HG03095 (cell line): ENCODE results near the gene NDUFC1.
"Not testable (repeated sequence)": the region's sequence is repeated elsewhere in the genome, so short reads cannot be mapped to it uniquely, and the experiment has no call there.

ENCODE experiments used
- ATAC-seq: cut with Tn5 transposase; IDR thresholded peaks from one replicate; pipeline ENCODE4 v1.9.1; 2021; ENCODE audit warnings: moderate library complexity; ENCODE audit not compliant: unreplicated experiment

The NDUFC1 gene

GRCh38 chr4:139301821-139302611 is at the start of gene NDUFC1:
Gene NDUFC1, minus strand, starts transcription at chr4:139302477. Its CDS starts 6,679 bp downstream, at chr4:139295798.
- peak; percentile 45 for ATAC-seq

- ATAC-seq: no peak
Observed at GRCh38 chr4:139337612-139338011, 35.3 kb upstream of the NDUFC1 start.

- no peak for ATAC-seq
Observed at GRCh38 chr4:139333046-139333445, 30.8 kb upstream of the NDUFC1 start.

GRCh38 chr4:139331185-139331584 is 28.9 kb upstream of the NDUFC1 start:
- ATAC-seq: no peak

- no peak for ATAC-seq
Observed at GRCh38 chr4:139330283-139330682, 28.0 kb upstream of the NDUFC1 start.

- ATAC-seq: no peak
Observed at GRCh38 chr4:139329665-139330200, 27.5 kb upstream of the NDUFC1 start.

- no peak for ATAC-seq
Observed at GRCh38 chr4:139324620-139325019, 22.3 kb upstream of the NDUFC1 start.

GRCh38 chr4:139322541-139322940 is 20.3 kb upstream of the NDUFC1 start:
- ATAC-seq: not testable (repeated sequence)

- ATAC-seq: not testable (repeated sequence)
Observed at GRCh38 chr4:139322070-139322469, 19.8 kb upstream of the NDUFC1 start.

- ATAC-seq: no peak
Observed at GRCh38 chr4:139319571-139319970, 17.3 kb upstream of the NDUFC1 start.

GRCh38 chr4:139317635-139318034 is 15.4 kb upstream of the NDUFC1 start:
- ATAC-seq: no peak

- no peak for ATAC-seq
Observed at GRCh38 chr4:139316733-139317132, 14.5 kb upstream of the NDUFC1 start.

GRCh38 chr4:139315221-139315675 is 13.0 kb upstream of the NDUFC1 start:
- peak; percentile 53 for ATAC-seq

- no peak for ATAC-seq
Observed at GRCh38 chr4:139314047-139314800, 11.9 kb upstream of the NDUFC1 start.

- ATAC-seq: not testable (repeated sequence)
Observed at GRCh38 chr4:139313414-139313813, 11.1 kb upstream of the NDUFC1 start.

GRCh38 chr4:139312552-139313332 is 10.5 kb upstream of the NDUFC1 start:
- ATAC-seq: no peak

GRCh38 chr4:139311909-139312308 is 9.6 kb upstream of the NDUFC1 start:
- ATAC-seq: no peak

- ATAC-seq: no peak
Observed at GRCh38 chr4:139304920-139305319, 2.6 kb upstream of the NDUFC1 start.

- ATAC-seq: peak; percentile 65
Observed at GRCh38 chr4:139301113-139301820, 1.0 kb downstream of the NDUFC1 start, which contains the start of gene NAA15. Gene NAA15, plus strand, starts transcription at chr4:139301505. Its CDS starts 273 bp downstream, at chr4:139301778.

GRCh38 chr4:139300431-139301112 is 1.7 kb downstream of the NDUFC1 start:
- ATAC-seq: peak; percentile 6
